ENCODE measurements around the gene OR4C15.

Gene OR4C15

GRCh38 chr11:55554169-55554568, at the start of gene OR4C15:
Gene OR4C15, plus strand, starts transcription at chr11:55554469. Its CDS starts 0 bp downstream, at chr11:55554469.
- no peak for DNase-seq (ENCODE audit: low read depth)

- DNase-seq (ENCODE audit: low read depth), result no peak
These were observed 17.6 kb downstream of the OR4C15 start, which contains the start of gene OR4C16 for GRCh38 chr11:55571828-55572227. Gene OR4C16, plus strand, starts transcription at chr11:55572128. Its CDS starts 0 bp downstream, at chr11:55572128.

- no peak for DNase-seq (ENCODE audit: low read depth)
These were observed 18.3 kb downstream of the OR4C15 start for GRCh38 chr11:55572548-55572947.
